ENCODE measurements around the gene MAST4. TPM values are rescaled to one million over a fixed set of nuclear protein-coding genes. Genes with fewer than 3 reads are reported as not detected.

Gene MAST4
- total RNA-seq, 1 donor from 2014 or later = 52.6 TPM

- H3K4me3 ChIP-seq = no peak overlapping the region
- no peaks in the 10 kb centered on the region for H3K36me3 ChIP-seq
- no peak for DNase-seq
- no peaks in the 10 kb centered on the region for H3K4me1 ChIP-seq
- TF ChIP-seq CTCF (IDR thresholded peaks at IDR 0.05) = no peak
- no peak for ATAC-seq
- no peak overlapping the region for H3K27ac ChIP-seq
- H3K9me3 ChIP-seq = no peaks in the 10 kb centered on the region
- intact Hi-C loops (cut with DNase I) = no loop called here
- H3K27me3 ChIP-seq = no peaks in the 10 kb centered on the region
Observed at GRCh38 chr5:66779528-66779927, 183.3 kb downstream of the MAST4 start.

- Histone ChIP-seq H3K4me3 (no peak overlapping the region), H3K36me3 (no peaks in the 10 kb centered on the region), H3K9me3 (no peaks in the 10 kb centered on the region), H3K27me3 (no peaks in the 10 kb centered on the region), H3K4me1 (no peaks in the 10 kb centered on the region), H3K27ac (no peak overlapping the region)
- ATAC-seq (no peak), DNase-seq (no peak)
- intact Hi-C loops (cut with DNase I) = no loop called here
- no peak for TF ChIP-seq CTCF (IDR thresholded peaks at IDR 0.05)
Observed at GRCh38 chr5:66788556-66788955, 192.4 kb downstream of the MAST4 start.

GRCh38 chr5:66789434-66789833 lies 193.2 kb downstream of the MAST4 start:
- DNase-seq (no peak), ATAC-seq (no peak)
- Histone ChIP-seq H3K4me3 (no peak overlapping the region), H3K9me3 (no peaks in the 10 kb centered on the region), H3K27me3 (no peaks in the 10 kb centered on the region), H3K27ac (no peak overlapping the region), H3K4me1 (no peaks in the 10 kb centered on the region), H3K36me3 (no peaks in the 10 kb centered on the region)
- intact Hi-C loops (cut with DNase I) = no loop called here
- no peak for TF ChIP-seq CTCF (IDR thresholded peaks at IDR 0.05)

- TF ChIP-seq CTCF (IDR thresholded peaks at IDR 0.05) = no peak
- ATAC-seq = no peak
- Histone ChIP-seq H3K36me3 (no peaks in the 10 kb centered on the region), H3K27me3 (no peaks in the 10 kb centered on the region), H3K27ac (no peak overlapping the region), H3K4me3 (no peak overlapping the region), H3K4me1 (no peaks in the 10 kb centered on the region), H3K9me3 (no peaks in the 10 kb centered on the region)
- intact Hi-C loops (cut with DNase I) = no loop called here
- DNase-seq = no peak
Observed at GRCh38 chr5:66793049-66793448, 196.9 kb downstream of the MAST4 start.

GRCh38 chr5:66795682-66796081 lies 199.5 kb downstream of the MAST4 start:
- Histone ChIP-seq H3K27me3 (no peaks in the 10 kb centered on the region), H3K27ac (no peak overlapping the region), H3K9me3 (no peaks in the 10 kb centered on the region), H3K4me1 (no peaks in the 10 kb centered on the region), H3K4me3 (no peak overlapping the region), H3K36me3 (no peaks in the 10 kb centered on the region)
- ATAC-seq (no peak), DNase-seq (no peak)
- intact Hi-C loops (cut with DNase I) = no loop called here
- TF ChIP-seq CTCF (IDR thresholded peaks at IDR 0.05) = no peak
